WTC11 (cell line): ENCODE data around the gene NTN5.

Source experiments
- CTCF ChIP-seq: fragments of 200-600 bp; IDR thresholded peaks from 2 replicates; pipeline ENCODE4 v1.8.0; 2022; ENCODE audit warnings: antibody characterized with exemption
- MAX ChIP-seq: sonication (generic); formaldehyde crosslinking; IDR thresholded peaks from 2 replicates; pipeline ENCODE4 v1.8.0; 2022; ENCODE audit warnings: mild to moderate bottlenecking, missing genetic modification reagents
- PREB ChIP-seq: sonication (generic); formaldehyde crosslinking; IDR thresholded peaks from 2 replicates; pipeline ENCODE4 v1.8.1; 2022; ENCODE audit warnings: mild to moderate bottlenecking, missing genetic modification reagents, moderate library complexity, borderline replicate concordance
- SP1 ChIP-seq: sonication (generic); formaldehyde crosslinking; conservative IDR thresholded peaks from 2 replicates; pipeline ENCODE4 v1.8.1; 2022; ENCODE audit warnings: missing genetic modification reagents
- ZNF138 ChIP-seq: sonication (generic); formaldehyde crosslinking; conservative IDR thresholded peaks from 2 replicates; pipeline ENCODE4 v1.8.1; 2022; ENCODE audit warnings: mild to moderate bottlenecking, moderate library complexity, missing genetic modification reagents
- ZNF317 ChIP-seq: sonication (generic); formaldehyde crosslinking; IDR thresholded peaks from 2 replicates; pipeline ENCODE4 v1.8.1; 2023; ENCODE audit warnings: low read depth, mild to moderate bottlenecking, moderate library complexity, missing genetic modification reagents, borderline replicate concordance
- ZNF532 ChIP-seq: fragments of 250-450 bp; sonication (Bioruptor Pico); IDR thresholded peaks from 2 replicates; pipeline ENCODE4 v1.9.0; 2021; ENCODE audit warnings: mild to moderate bottlenecking, borderline replicate concordance

- TF ChIP-seq ZNF532 (CRISPR knock-in tag), result no peak
- no peak for TF ChIP-seq ZNF317 (CRISPR knock-in tag)
- no peak for TF ChIP-seq CTCF
- TF ChIP-seq ZNF138 (CRISPR knock-in tag), result no peak
- no peak for TF ChIP-seq PREB (CRISPR knock-in tag)
- no peak for TF ChIP-seq MAX (CRISPR knock-in tag)
- TF ChIP-seq SP1 (CRISPR knock-in tag), result no peak
Observed at GRCh38 chr19:48641850-48642249, 31.0 kb downstream of the NTN5 start.
